Pancreas (tissue), 10 donors: ENCODE data around the gene ATF4. TPM values are rescaled to one million over a fixed set of nuclear protein-coding genes. Genes with fewer than 3 reads are reported as not detected.

Experiments used
- ATAC-seq, 4 donors: fragments of 200-7000 bp; cut with Tn5 transposase; one replicate each; pipeline versions ENCODE4 v1.8.0 to v1.9.1; 2020; ENCODE audit warnings: mild to moderate bottlenecking in 4 of 4, moderate library complexity in 4 of 4
- DNase-seq, 6 donors: peaks; one replicate each; pipeline ENCODE4 v3.0.0-alpha.2; 2020
- FAIRE-seq: peaks from 2 replicates; lab custom pipeline; 2012; peaks lifted over from hg19 to GRCh38; lab: Jason Lieb, UNC
- H3K27ac ChIP-seq, 4 donors: fragments of 200-600 bp; sonication (generic); 1 replicate in 3 of 4; 2 replicates in 1 of 4; pipeline versions ENCODE4 v1.5.0 to v1.8.0; 2020
- H3K27me3 ChIP-seq, 4 donors: fragments of 200-600 bp; one replicate each; pipeline ENCODE4 v1.8.0; 2021
- H3K36me3 ChIP-seq, 3 donors: fragments of 200-600 bp; sonication (generic) in 1 of 3; one replicate each; pipeline versions ENCODE4 v1.5.0 to v1.8.0; 2020 to 2021
- H3K4me1 ChIP-seq, 3 donors: fragments of 200-600 bp; one replicate each; pipeline ENCODE4 v1.8.0; 2021
- H3K4me3 ChIP-seq, 4 donors: fragments of 200-600 bp; sonication (generic) in 2 of 4; one replicate each; pipeline versions ENCODE4 v1.5.0 to v1.8.0; 2020 to 2021
- H3K9me3 ChIP-seq, 4 donors: fragments of 200-600 bp; one replicate each; pipeline ENCODE4 v1.8.0; 2021
- WGBS, 2 donors: extraction: QIAGEN DNeasy Blood & Tissue Kit; methylation state at CpG; one replicate each; pipeline ENCODE4 v1.1.7; 2013; 5-methylcytosine and 5-hydroxymethylcytosine counted together
- intact Hi-C, 3 donors: fragments of 100-400 bp; cut with DNase I; formaldehyde crosslinking; loops; one replicate each; pipeline versions ENCODE4 v1.11.1 to v1.14.2; 2022
- polyA plus RNA-seq, 2 donors: library from polyadenylated mRNA; stranded (reverse); fragments of 200-250 nt; gene quantifications; one replicate each; pipeline ENCODE4 v1.2.3, GENCODE V29; 2013
- total RNA-seq, 6 donors: library from RNA; stranded (reverse); fragmentation: NEBNext Ultra II Directional in 4 of 6; extraction: Animal tissue kit (Norgen Biotek cat#: 25700) in 4 of 6; gene quantifications; one replicate each; pipeline versions ENCODE4 v1.2.1 to v1.2.4, GENCODE V29; 2021 to 2023
- TF ChIP-seq, protein P1 (sequence below), 4 donors: fragments of 200-600 bp; sonication (generic) in 3 of 4; IDR thresholded peaks; one replicate each; pipeline versions ENCODE4 v1.5.0 to v1.8.0; 2021; ENCODE audit warnings: antibody characterized with exemption in 4 of 4
- donor health status: healthy with polysubstance abuse.
- donor health status: DM: no; HTN: no; CAD: no; lungs with moderate emphysema.
- donor health status: DM: no; HTN: no; CAD: no.
- donor health status: control.
- donor health status: control.
- donor health status: Bipolar disorder and iron deficiency.
- donor health status: DM: yes; HTN: yes; CAD: no.
- donor health status: DM: no; HTN: no; CAD: no.
- donor health status: DM: no; HTN: no; CAD: no.
- donor health status: DM: yes; HTN: yes; CAD: no.

The ATF4 gene
- total and polyA plus RNA-seq, 8 donors, result 155 to 472 (median 258) TPM

DNA sequence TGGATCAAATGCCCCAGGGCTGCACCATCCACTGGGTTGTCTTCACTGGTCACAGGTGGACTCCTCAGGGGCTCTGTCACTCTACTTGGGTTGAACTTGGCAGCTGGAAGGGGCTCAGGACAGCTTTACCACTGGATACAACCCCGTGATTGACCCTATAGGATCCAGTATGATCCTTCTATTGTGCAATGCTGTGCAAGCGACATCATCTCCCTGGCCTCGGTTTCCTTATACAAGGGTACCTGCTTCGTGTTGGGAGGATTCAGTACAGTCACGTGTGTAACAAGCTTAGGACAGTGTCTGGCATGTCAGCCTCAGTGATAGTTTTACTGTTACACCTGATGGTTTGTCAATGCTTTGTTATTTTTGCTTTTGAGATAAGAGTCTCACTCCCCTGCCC is 38.8 kb upstream of the ATF4 start:
- ATAC-seq (no peak), FAIRE-seq (no peak), DNase-seq (no peak)
- no peaks in the 10 kb centered on the region for H3K27me3 ChIP-seq
- TF ChIP-seq, protein P1, sequence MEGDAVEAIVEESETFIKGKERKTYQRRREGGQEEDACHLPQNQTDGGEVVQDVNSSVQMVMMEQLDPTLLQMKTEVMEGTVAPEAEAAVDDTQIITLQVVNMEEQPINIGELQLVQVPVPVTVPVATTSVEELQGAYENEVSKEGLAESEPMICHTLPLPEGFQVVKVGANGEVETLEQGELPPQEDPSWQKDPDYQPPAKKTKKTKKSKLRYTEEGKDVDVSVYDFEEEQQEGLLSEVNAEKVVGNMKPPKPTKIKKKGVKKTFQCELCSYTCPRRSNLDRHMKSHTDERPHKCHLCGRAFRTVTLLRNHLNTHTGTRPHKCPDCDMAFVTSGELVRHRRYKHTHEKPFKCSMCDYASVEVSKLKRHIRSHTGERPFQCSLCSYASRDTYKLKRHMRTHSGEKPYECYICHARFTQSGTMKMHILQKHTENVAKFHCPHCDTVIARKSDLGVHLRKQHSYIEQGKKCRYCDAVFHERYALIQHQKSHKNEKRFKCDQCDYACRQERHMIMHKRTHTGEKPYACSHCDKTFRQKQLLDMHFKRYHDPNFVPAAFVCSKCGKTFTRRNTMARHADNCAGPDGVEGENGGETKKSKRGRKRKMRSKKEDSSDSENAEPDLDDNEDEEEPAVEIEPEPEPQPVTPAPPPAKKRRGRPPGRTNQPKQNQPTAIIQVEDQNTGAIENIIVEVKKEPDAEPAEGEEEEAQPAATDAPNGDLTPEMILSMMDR (IDR thresholded peaks at IDR 0.05), result no peak
- H3K4me1 ChIP-seq, result no peaks in the 10 kb centered on the region
- H3K36me3 ChIP-seq, result no peaks in the 10 kb centered on the region
- no peaks in the 10 kb centered on the region for H3K9me3 ChIP-seq
- intact Hi-C loops, result no loop called here
- WGBS, 2 donors, result 80 to 83% methylated on average over 5 of the region's 5 CpGs
- H3K4me3 ChIP-seq, result no peak overlapping the region
- no peak overlapping the region for H3K27ac ChIP-seq

DNA sequence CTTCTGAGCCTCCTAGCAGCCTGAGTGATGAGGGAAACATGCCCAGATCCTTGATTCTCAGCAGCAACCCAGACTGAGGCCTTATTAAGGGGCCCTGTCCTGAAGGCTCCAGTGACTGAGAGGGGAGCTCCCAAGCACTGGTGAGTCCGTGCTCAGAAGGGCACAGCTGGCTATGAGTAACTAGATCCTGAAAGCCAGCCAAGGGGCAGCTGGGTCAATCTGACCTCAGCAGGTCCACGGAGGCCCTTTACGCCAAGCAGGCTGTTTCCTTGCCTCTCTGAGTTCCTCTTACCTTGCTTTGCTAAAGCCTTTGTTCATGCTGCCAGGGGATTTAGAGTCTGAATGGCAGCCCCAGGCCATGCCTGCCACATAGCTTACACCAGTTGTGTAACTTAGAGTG is 37.6 kb upstream of the ATF4 start:
- TF ChIP-seq, protein P1 (IDR thresholded peaks at IDR 0.05), result no peak
- ATAC-seq (no peak), FAIRE-seq (no peak), DNase-seq (no peak)
- Histone ChIP-seq H3K9me3 (no peaks in the 10 kb centered on the region), H3K4me1 (no peaks in the 10 kb centered on the region), H3K4me3 (no peak overlapping the region), H3K36me3 (no peaks in the 10 kb centered on the region), H3K27ac (no peak overlapping the region), H3K27me3 (no peaks in the 10 kb centered on the region)
- 72 to 76% methylated on average over 3 of the region's 3 CpGs for WGBS, 2 donors
- intact Hi-C loops, result no loop called here

DNA sequence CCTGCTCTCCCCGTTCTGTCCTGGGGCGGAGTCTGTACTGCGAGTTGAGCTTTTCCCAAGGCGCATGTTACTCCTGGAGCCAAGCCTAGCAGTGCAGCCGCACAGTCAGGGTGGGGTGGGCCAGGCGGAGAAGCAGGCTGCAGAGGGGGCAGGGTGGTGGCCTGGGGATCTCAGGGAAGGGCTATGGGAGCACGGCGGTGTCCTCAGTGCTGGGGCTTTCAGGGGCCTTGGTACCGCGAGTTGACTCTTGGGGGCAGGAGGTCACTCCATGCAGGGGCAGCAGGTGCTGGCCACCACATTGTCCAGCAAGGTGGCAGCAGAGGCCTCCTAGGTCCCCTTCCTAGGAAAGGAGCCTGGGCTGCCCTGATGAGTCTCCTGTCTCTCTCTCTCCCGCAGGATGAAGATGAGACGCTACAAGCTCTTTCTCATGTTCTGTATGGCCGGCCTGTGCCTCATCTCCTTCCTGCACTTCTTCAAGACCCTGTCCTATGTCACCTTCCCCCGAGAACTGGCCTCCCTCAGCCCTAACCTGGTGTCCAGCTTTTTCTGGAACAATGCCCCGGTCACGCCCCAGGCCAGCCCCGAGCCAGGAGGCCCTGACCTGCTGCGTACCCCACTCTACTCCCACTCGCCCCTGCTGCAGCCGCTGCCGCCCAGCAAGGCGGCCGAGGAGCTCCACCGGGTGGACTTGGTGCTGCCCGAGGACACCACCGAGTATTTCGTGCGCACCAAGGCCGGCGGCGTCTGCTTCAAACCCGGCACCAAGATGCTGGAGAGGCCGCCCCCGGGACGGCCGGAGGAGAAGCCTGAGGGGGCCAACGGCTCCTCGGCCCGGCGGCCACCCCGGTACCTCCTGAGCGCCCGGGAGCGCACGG is 33.2 kb upstream of the ATF4 start:
- DNase-seq, result no peak
- no peaks in the 10 kb centered on the region for H3K9me3 ChIP-seq

DNA sequence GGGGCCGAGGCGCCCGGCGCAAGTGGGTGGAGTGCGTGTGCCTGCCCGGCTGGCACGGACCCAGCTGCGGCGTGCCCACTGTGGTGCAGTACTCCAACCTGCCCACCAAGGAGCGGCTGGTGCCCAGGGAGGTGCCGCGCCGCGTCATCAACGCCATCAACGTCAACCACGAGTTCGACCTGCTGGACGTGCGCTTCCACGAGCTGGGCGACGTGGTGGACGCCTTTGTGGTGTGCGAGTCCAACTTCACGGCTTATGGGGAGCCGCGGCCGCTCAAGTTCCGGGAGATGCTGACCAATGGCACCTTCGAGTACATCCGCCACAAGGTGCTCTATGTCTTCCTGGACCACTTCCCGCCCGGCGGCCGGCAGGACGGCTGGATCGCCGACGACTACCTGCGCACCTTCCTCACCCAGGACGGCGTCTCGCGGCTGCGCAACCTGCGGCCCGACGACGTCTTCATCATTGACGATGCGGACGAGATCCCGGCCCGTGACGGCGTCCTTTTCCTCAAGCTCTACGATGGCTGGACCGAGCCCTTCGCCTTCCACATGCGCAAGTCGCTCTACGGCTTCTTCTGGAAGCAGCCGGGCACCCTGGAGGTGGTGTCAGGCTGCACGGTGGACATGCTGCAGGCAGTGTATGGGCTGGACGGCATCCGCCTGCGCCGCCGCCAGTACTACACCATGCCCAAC is 32.4 kb upstream of the ATF4 start:
- no peaks in the 10 kb centered on the region for H3K4me1 ChIP-seq
- H3K4me3 ChIP-seq, result no peak overlapping the region
- H3K9me3 ChIP-seq, result no peaks in the 10 kb centered on the region
- no peaks in the 10 kb centered on the region for H3K27me3 ChIP-seq
- DNase-seq (no peak), FAIRE-seq (no peak), ATAC-seq (no peak)
- no peak overlapping the region for H3K27ac ChIP-seq
- intact Hi-C loops, result no loop called here
- H3K36me3 ChIP-seq, result no peaks in the 10 kb centered on the region
- 87 to 93% methylated on average over 70 of the region's 70 CpGs for WGBS, 2 donors
- TF ChIP-seq, protein P1 (IDR thresholded peaks at IDR 0.05), result no peak

More for the DNA sequence above, 33.2 kb upstream of the ATF4 start:
- Histone ChIP-seq H3K4me1 (no peaks in the 10 kb centered on the region), H3K27me3 (no peaks in the 10 kb centered on the region), H3K4me3 (no peak overlapping the region), H3K36me3 (no peaks in the 10 kb centered on the region), H3K27ac (no peak overlapping the region)
- FAIRE-seq, result no peak
- intact Hi-C loops, result no loop called here
- no peak for ATAC-seq
- 82 to 87% methylated on average over 43 to 45 of the region's 45 CpGs for WGBS, 2 donors
- TF ChIP-seq, protein P1 (IDR thresholded peaks at IDR 0.05), result no peak
